Calu3 (cell line): ENCODE results near the gene UNC119B. TPM values are rescaled to one million over a fixed set of nuclear protein-coding genes. Genes with fewer than 3 reads are reported as not detected.

Experiments
- BruUV-seq: library from RNA; stranded (reverse); fragments of 400-500 nt; replicated peaks from 2 replicates; lab custom pipeline; 2021; lab: Mats Ljungman, UMichigan
- CTCF ChIA-PET: fragments of 300-600 bp; sonication (Branson Sonifier 250); formaldehyde crosslinking; loops from one replicate; lab custom pipeline; 2022; ENCODE audit warnings: antibody characterized with exemption; lab: Charles Lee
- DNase-seq: peaks from one replicate; pipeline ENCODE4 v3.0.0; 2022
- H3K27ac Mint-ChIP-seq: one replicate; pipeline ENCODE4 v1.8.0; 2022; ENCODE audit warnings: mixed read lengths; ENCODE audit not compliant: unreplicated experiment
- H3K27me3 Mint-ChIP-seq: one replicate; pipeline ENCODE4 v1.8.0; 2022; ENCODE audit warnings: mixed read lengths; ENCODE audit not compliant: unreplicated experiment
- H3K36me3 Mint-ChIP-seq: one replicate; pipeline ENCODE4 v1.8.0; 2022; ENCODE audit warnings: mild to moderate bottlenecking, moderate library complexity, mixed read lengths; ENCODE audit not compliant: insufficient read depth, unreplicated experiment
- H3K4me1 Mint-ChIP-seq: one replicate; pipeline ENCODE4 v1.8.0; 2022; ENCODE audit warnings: mild to moderate bottlenecking, low read depth, mixed read lengths; ENCODE audit not compliant: unreplicated experiment
- H3K4me3 Mint-ChIP-seq: one replicate; pipeline ENCODE4 v1.8.0; 2022; ENCODE audit warnings: mild to moderate bottlenecking, low read depth, moderate library complexity, mixed read lengths; ENCODE audit not compliant: unreplicated experiment
- H3K9me3 Mint-ChIP-seq: one replicate; pipeline ENCODE4 v1.8.0; 2022; ENCODE audit warnings: low read depth, mixed read lengths; ENCODE audit not compliant: unreplicated experiment
- intact Hi-C: fragments of 100-400 bp; cut with micrococcal nuclease; formaldehyde crosslinking; loops from one replicate; pipeline ENCODE4 v1.10.0; 2022; ENCODE audit not compliant: unreplicated experiment
- total RNA-seq: library from RNA; stranded (reverse); gene quantifications from 2 replicates; pipeline ENCODE4 v1.2.3, GENCODE V29; 2022
- TF ChIP-seq, protein P1 (sequence below): fragments of 200-600 bp; IDR thresholded peaks from one replicate; pipeline ENCODE4 v1.8.0; 2022; ENCODE audit warnings: antibody characterized with exemption; ENCODE audit not compliant: unreplicated experiment

UNC119B gene
- total RNA-seq, 1 experiment from 2014 or later: 33.5 TPM

DNA sequence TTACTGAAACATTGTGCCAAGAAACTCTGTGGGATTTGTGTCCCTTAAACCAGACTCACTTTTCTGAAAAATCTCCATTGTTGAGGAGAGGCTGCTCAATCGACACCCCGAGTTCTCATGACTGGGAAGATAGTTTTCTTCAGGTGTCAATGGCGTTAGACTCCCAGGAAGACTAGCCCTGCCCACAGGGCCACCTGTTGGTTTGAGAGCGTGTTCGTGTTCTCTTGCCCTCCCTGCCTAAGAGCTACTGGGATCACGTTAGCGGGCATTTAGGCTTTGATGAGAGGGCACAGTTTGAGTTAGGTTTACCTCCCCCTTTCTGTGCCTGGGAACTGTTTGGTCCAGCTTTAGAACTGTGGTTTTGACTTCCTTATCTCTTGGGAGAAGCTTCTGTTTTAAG, 10.7 kb upstream of the UNC119B start:
- Mint-ChIP-seq H3K9me3 (no peaks in the 10 kb centered on the region), H3K4me3 (no peak overlapping the region), H3K27me3 (no peaks in the 10 kb centered on the region), H3K4me1 (no peaks in the 10 kb centered on the region), H3K27ac (no peak overlapping the region), H3K36me3 (peaks cover 60% of the 10 kb centered on the region)
- TF ChIP-seq, protein P1, sequence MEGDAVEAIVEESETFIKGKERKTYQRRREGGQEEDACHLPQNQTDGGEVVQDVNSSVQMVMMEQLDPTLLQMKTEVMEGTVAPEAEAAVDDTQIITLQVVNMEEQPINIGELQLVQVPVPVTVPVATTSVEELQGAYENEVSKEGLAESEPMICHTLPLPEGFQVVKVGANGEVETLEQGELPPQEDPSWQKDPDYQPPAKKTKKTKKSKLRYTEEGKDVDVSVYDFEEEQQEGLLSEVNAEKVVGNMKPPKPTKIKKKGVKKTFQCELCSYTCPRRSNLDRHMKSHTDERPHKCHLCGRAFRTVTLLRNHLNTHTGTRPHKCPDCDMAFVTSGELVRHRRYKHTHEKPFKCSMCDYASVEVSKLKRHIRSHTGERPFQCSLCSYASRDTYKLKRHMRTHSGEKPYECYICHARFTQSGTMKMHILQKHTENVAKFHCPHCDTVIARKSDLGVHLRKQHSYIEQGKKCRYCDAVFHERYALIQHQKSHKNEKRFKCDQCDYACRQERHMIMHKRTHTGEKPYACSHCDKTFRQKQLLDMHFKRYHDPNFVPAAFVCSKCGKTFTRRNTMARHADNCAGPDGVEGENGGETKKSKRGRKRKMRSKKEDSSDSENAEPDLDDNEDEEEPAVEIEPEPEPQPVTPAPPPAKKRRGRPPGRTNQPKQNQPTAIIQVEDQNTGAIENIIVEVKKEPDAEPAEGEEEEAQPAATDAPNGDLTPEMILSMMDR: no peak
- no peak for DNase-seq
- no TSS peak for BruUV-seq
- intact Hi-C loops: no loop called here
- CTCF ChIA-PET: interaction anchor here (0.6 to 1.9 kb wide), 2 partner anchors 10 to 29 kb away, joined by 4 read pairs; no protein-coding TSS in a partner anchor

DNA sequence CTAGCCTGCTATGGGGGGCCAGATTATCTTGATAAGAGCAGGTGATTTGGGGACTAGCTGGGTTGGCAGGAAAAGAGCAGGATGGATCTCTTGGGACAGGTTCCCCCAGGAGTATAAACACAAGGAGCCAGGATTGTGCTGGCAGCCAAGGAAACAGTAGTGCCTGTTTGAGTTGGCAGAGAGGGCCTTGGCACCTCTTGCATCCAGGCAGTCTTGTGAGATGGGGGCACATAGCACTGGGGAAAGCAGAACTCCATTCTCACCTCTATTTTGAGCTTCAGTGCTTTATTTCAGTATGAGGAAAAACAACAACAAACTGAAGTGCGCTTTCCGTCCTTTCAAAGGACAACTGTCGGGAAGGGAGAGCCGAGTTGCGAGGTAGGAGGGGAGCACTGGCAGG, 9.4 kb upstream of the UNC119B start:
- intact Hi-C loops: no loop called here
- Mint-ChIP-seq H3K4me3 (no peak overlapping the region), H3K27me3 (no peaks in the 10 kb centered on the region), H3K36me3 (peaks cover 60% of the 10 kb centered on the region), H3K4me1 (no peaks in the 10 kb centered on the region), H3K9me3 (no peaks in the 10 kb centered on the region), H3K27ac (no peak overlapping the region)
- TF ChIP-seq, protein P1: no peak
- DNase-seq: no peak
- CTCF ChIA-PET: no interaction called here
- no TSS peak for BruUV-seq

DNA sequence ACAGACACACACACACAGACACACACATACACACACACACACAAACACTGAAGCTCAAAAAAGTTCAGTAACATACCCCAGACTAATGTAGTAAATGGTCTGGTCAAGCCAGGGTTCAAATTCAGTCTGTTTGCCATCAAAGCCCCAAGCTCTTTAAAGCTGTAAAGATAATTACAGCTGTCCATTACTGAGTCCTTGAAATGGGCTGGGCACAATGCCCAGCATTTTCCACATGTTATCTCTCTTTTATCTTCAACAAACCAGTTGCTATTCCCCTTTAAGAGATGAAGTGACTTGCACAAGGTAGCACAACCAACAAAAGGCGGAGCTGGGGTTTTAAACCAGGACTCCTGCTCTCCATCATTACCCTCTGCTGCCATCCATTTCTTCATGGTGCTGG, 7.6 kb upstream of the UNC119B start:
- no peak overlapping the region for H3K4me3 Mint-ChIP-seq
- H3K4me1 Mint-ChIP-seq: no peaks in the 10 kb centered on the region
- peaks cover 54% of the 10 kb centered on the region for H3K36me3 Mint-ChIP-seq

DNA sequence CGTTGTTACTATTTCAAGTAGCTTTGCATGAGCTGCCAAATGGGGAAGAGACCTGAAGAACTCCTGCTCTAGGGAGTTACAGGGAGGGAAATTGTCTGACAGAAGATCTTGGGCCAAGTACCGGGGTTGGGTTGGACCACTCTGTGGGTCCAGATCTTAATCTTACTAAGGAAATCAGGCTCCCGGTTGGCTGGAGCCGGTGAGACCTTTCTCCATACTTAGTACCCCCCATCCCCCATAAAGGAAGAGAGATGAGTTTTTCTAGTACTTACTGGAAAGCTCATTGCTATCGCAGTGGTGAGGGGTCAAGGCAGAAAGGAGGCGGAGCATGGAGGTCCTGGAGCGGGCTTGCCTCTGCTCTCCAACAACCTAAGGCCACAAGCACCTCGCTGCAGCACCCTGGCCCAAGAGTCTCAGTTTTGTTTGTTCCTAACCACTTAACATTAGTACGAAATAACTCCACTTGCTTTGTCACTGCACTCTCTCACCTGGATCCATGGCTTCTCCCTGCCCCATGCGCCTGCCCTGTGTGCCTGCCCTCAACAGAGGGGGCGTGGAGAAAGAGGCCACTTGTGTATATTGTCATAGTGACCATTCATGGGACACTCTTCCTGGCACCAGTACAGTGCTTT, 6.8 kb upstream of the UNC119B start:
- no peak for DNase-seq
- peaks cover 53% of the 10 kb centered on the region for H3K36me3 Mint-ChIP-seq
- TF ChIP-seq, protein P1: no peak
- CTCF ChIA-PET: no interaction called here
- BruUV-seq: no TSS peak
- H3K27ac Mint-ChIP-seq: no peak overlapping the region
- no peak overlapping the region for H3K4me3 Mint-ChIP-seq
- H3K27me3 Mint-ChIP-seq: no peaks in the 10 kb centered on the region
- intact Hi-C loops: no loop called here
- H3K9me3 Mint-ChIP-seq: no peaks in the 10 kb centered on the region
- H3K4me1 Mint-ChIP-seq: no peaks in the 10 kb centered on the region

More for the DNA sequence above, 7.6 kb upstream of the UNC119B start:
- Mint-ChIP-seq H3K27ac (no peak overlapping the region), H3K27me3 (no peaks in the 10 kb centered on the region), H3K9me3 (no peaks in the 10 kb centered on the region)
- CTCF ChIA-PET: no interaction called here
- DNase-seq: no peak
- TF ChIP-seq, protein P1: no peak
- intact Hi-C loops: no loop called here
- BruUV-seq: no TSS peak
